ENCODE measurements around the gene CAPN12.
"Not testable (repeated sequence)": the region's sequence is repeated elsewhere in the genome, so short reads cannot be mapped to it uniquely, and the experiment has no call there.

The CAPN12 gene

DNA sequence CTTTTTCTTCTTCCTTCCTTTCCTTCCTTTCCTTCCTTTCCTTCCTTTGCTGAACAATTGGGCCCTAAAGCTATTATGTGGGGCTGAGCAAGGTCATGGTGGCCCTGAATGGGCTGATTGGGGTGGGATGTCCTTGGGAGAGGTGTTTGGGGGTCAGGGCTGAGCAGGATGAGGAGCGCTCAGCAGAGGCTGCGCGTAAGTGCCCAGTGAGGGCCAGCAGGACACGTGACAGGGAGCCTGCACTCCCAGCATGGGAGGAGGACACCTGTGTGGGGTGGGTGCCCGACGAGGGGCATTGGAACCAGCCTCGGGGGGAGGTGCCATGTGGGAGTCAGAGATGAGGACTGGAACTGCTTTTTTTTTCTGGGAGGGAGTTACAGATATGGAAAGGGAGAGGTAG, 34.5 kb upstream of the CAPN12 start:
- TF ChIP-seq, protein P1, sequence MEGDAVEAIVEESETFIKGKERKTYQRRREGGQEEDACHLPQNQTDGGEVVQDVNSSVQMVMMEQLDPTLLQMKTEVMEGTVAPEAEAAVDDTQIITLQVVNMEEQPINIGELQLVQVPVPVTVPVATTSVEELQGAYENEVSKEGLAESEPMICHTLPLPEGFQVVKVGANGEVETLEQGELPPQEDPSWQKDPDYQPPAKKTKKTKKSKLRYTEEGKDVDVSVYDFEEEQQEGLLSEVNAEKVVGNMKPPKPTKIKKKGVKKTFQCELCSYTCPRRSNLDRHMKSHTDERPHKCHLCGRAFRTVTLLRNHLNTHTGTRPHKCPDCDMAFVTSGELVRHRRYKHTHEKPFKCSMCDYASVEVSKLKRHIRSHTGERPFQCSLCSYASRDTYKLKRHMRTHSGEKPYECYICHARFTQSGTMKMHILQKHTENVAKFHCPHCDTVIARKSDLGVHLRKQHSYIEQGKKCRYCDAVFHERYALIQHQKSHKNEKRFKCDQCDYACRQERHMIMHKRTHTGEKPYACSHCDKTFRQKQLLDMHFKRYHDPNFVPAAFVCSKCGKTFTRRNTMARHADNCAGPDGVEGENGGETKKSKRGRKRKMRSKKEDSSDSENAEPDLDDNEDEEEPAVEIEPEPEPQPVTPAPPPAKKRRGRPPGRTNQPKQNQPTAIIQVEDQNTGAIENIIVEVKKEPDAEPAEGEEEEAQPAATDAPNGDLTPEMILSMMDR (IDR thresholded peaks at IDR 0.05; ENCODE audit: low read depth, low read length, missing control alignments): no peak
- no peak overlapping the region for H3K4me3 ChIP-seq (ENCODE audit: low read depth, low read length)

DNA sequence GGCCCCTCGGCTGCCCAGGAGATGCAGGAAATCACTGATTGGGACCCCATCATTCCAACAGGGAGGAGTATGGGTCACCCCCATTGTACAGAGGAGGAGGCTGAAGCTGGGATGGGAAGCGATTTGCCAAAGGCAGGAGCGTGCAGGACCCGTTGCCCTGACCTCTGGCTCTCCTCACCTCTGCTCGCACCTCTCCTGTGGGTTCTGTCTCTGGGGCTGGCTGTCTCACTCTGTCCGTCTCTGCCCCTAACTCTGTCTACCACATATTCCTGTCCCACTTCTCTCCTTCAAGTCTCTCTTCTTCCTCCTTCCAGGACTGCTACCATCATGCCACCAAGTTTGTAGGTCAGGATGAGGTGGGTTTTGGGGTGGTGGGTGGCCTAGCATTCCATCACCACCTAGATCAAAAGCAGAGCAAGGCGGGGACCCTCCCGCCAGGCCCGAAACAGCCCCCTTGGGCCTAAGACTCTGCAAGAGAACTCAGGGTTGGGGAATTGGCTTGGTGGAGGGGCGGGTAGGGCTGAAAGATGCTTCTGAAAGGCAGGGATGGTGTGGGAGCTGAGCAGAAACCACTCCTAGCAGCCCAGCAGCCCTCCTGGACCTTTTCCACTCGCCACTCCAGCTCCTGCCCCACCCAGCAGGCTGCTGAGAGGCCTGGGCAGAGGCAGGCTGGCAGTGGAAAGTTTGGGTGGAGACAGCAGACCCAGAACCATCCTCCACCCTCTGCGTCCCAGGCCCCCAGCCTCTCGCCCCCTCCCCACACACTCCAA, 30.1 kb upstream of the CAPN12 start:
- TF ChIP-seq, protein P1 (IDR thresholded peaks at IDR 0.05; ENCODE audit: low read depth, low read length, missing control alignments): no peak
- H3K4me3 ChIP-seq (ENCODE audit: low read depth, low read length): no peak overlapping the region
- no peak for DNase-seq (ENCODE audit: low read depth)

More for the DNA sequence above, 34.5 kb upstream of the CAPN12 start:
- DNase-seq (ENCODE audit: low read depth): no peak

DNA sequence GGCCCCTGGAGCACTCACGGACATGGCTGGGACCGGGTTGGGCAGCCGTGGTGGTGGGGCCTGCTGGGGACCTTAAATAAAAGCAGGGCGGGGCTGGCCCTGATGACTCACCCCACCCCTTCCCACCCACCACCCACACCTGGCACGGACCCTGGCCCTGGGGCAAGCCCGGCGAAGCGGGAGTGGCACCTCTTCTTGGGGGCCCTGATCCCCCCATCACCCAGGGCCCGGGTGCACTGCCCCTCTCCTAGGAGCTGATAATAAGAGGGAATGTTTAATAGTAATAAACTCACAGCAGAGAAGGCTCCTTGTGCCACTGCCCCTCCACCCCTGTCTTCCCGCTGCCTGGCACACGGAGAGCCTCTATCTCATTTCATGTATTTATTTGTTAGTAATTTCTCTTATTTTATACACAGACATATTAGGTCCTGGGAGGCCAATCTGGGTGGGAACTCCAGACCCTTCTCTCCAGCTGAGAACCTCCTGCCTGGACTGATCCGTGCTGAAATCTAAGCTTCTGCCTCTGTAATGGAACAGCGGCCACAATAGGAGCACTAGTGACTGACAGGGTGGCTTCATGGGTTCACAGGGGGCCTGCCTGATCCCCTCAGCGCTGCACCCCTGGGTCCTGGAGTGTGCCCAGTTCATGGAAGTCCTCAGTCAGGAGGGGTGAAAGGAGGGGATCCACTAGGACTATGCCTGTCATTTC, 29.3 kb upstream of the CAPN12 start, which contains the start of gene LGALS7:
Gene LGALS7, minus strand, starts transcription at position 49 of the 709 bp plus-strand sequence. Its CDS starts 25 bp downstream, at position 24.
- no peak for DNase-seq (ENCODE audit: low read depth)
- H3K4me3 ChIP-seq (ENCODE audit: low read depth, low read length): no peak within 1 kb of the TSS
- TF ChIP-seq, protein P1 (IDR thresholded peaks at IDR 0.05; ENCODE audit: low read depth, low read length, missing control alignments): no peak

- not testable (repeated sequence) for H3K4me3 ChIP-seq (ENCODE audit: low read depth, low read length)
Measured at GRCh38 chr19:38771569-38771968, 27.3 kb upstream of the CAPN12 start.

DNA sequence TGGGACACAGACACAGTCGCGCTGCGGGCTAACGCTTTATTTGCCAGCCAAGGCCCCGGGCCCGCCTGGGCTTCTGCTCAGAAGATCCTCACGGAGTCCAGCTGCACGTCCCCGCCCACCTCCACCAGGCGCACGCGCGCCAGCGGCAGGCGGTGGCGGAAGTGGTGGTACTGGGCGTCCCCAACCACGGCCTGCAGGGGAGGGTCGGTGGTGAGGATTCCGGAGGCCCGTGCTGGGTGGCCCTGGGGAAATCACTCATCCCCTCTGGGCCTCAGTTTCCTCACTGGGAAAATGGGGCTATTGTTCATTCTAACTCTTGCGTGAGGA, 26.6 kb upstream of the CAPN12 start:
- H3K4me3 ChIP-seq (ENCODE audit: low read depth, low read length); DNase-seq (ENCODE audit: low read depth): not testable (repeated sequence)

More at GRCh38 chr19:38771569-38771968, 27.3 kb upstream of the CAPN12 start:
- not testable (repeated sequence) for DNase-seq (ENCODE audit: low read depth)

GRCh38 chr19:38770228-38770948, 26.1 kb upstream of the CAPN12 start:
- peak overlapping the region; percentile 33 for H3K4me3 ChIP-seq (ENCODE audit: low read depth, low read length)
- DNase-seq (ENCODE audit: low read depth): not testable (repeated sequence)

GRCh38 chr19:38769635-38770211, 25.4 kb upstream of the CAPN12 start:
- peak overlapping the region; percentile 39 for H3K4me3 ChIP-seq (ENCODE audit: low read depth, low read length)
- peak; percentile 64 for DNase-seq (ENCODE audit: low read depth)
- TF ChIP-seq, protein P1 (IDR thresholded peaks at IDR 0.05; ENCODE audit: low read depth, low read length, missing control alignments): peak; percentile 80

All from GM12864 (cell line).